ENCODE results near the gene NPAS4. TPM values are rescaled to one million over a fixed set of nuclear protein-coding genes. Genes with fewer than 3 reads are reported as not detected.

NPAS4 gene
- total RNA-seq, 1 donor from 2014 or later = not detected

DNA sequence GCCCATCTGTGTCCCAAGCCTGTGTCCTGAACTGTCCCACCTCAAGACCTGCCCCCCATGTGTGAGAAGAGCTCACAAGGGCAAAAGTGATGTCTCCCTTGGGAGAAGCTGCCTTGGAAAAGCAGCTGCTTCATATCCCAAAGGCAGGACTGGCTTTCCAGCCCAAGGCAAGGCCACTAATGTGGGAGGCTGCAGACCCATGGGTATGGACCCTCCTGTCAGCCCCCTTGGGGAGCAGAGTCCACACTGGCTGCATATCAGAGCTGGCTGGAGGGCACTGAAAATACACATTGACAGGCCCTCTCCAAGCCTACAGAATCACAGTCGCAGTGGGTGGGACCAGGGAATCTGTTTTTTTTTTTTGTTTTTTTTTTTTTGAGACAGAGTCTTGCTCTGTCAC, 48.6 kb downstream of the NPAS4 start:
- Mint-ChIP-seq H3K27ac (no peak overlapping the region), H3K27me3 (no peaks in the 10 kb centered on the region), H3K4me1 (peaks cover 21% of the 10 kb centered on the region), H3K4me3 (no peak overlapping the region), H3K9me3 (no peaks in the 10 kb centered on the region), H3K36me3 (ENCODE audit: low read depth) (peaks cover 13% of the 10 kb centered on the region)
- intact Hi-C loops (cut with micrococcal nuclease) = loop anchor here (5.0 kb wide), 1 partner anchor 148 kb away; the partner anchor contains the start of gene RBM14
- no peak for DNase-seq

DNA sequence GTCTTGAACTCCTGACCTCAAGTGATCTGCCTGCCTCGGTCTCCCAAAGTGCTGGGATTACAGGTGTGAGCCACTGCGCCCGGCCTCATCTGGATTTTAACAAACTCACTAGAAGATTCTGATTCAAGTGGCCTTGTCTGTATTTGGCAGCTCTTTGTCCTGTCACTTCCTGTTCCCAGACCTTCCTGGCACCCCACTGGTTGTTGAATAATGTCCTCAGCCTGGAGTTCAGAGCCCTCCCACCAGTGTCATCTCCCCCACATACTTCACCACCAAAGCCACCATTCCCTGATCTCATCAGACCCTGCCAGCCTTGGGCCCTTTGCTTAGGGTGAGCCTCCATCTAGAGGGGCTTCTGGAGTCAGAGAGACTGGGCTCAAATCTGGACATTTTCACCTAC, 49.2 kb downstream of the NPAS4 start:
- Mint-ChIP-seq H3K4me3 (no peak overlapping the region), H3K4me1 (peaks cover 21% of the 10 kb centered on the region), H3K27me3 (no peaks in the 10 kb centered on the region), H3K36me3 (ENCODE audit: low read depth) (peaks cover 13% of the 10 kb centered on the region), H3K9me3 (no peaks in the 10 kb centered on the region), H3K27ac (no peak overlapping the region)
- no peak for DNase-seq
- intact Hi-C loops (cut with micrococcal nuclease) = no loop called here

DNA sequence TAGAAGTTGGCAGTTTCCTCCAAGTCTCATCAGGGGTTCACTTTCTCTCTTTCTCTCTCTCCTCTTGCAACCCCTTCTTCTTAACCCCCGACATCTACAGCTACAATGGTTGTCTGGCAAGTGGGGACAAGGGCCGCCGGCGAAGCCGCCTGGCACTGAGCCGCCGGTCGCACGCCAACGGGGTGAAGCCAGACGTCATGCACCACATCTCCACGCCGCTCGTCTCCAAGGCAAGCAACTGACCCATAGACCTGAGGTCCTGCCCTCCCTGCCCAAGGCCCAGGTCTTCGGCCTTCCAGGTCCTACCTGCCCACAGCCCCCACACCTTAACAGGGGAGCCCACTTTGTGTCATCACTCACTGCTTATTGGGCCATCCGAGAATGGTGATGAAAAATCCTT, 50.3 kb downstream of the NPAS4 start:
- peaks cover 13% of the 10 kb centered on the region for H3K36me3 Mint-ChIP-seq (ENCODE audit: low read depth)
- H3K27me3 Mint-ChIP-seq = no peaks in the 10 kb centered on the region
- no peak overlapping the region for H3K27ac Mint-ChIP-seq
- intact Hi-C loops (cut with micrococcal nuclease) = no loop called here
- no peak for DNase-seq
- no peaks in the 10 kb centered on the region for H3K9me3 Mint-ChIP-seq
- no peak overlapping the region for H3K4me3 Mint-ChIP-seq
- peaks cover 18% of the 10 kb centered on the region for H3K4me1 Mint-ChIP-seq

DNA sequence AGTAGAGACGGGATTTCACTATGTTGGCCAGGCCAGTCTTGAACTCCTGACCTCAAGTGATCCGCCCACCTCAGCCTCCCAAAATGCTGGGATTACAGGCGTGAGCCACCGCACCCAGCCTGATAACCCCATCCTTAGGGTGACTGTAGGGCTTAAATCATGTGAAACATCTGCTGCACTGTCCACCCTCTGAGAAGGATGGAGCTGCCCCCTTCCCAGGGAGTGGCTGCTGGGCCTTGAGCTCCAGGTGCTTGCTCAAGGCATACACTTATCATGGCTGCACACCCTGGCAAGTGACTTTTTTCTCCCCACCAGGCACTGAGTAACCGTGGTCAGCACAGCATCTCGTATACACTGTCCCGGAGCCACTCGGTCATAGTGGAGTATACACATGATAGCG, 51.2 kb downstream of the NPAS4 start:
- Mint-ChIP-seq H3K27me3 (no peaks in the 10 kb centered on the region), H3K27ac (no peak overlapping the region), H3K36me3 (ENCODE audit: low read depth) (peaks cover 15% of the 10 kb centered on the region), H3K4me1 (peaks cover 14% of the 10 kb centered on the region), H3K4me3 (no peak overlapping the region), H3K9me3 (no peaks in the 10 kb centered on the region)
- no peak for DNase-seq
- intact Hi-C loops (cut with micrococcal nuclease) = no loop called here

DNA sequence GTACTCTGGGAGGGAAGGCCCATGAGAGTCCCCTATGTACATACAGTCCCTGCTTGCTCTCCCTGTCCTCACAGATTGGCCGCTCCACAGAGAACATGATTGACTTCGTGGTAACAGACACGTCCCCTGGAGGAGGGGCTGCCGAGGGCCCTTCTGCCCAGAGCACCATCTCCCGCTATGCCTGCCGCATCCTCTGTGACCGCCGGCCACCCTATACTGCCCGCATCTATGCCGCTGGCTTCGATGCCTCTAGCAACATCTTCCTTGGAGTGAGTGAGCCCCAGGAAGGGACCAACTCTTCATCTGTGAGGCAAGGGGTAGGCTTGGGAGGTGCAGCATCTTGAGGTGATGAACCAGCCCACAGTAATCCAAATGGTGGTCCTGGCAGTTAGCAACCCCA, 52.3 kb downstream of the NPAS4 start:
- Mint-ChIP-seq H3K36me3 (ENCODE audit: low read depth) (peaks cover 15% of the 10 kb centered on the region), H3K27ac (no peak overlapping the region), H3K4me1 (peaks cover 12% of the 10 kb centered on the region), H3K27me3 (no peaks in the 10 kb centered on the region), H3K4me3 (no peak overlapping the region), H3K9me3 (no peaks in the 10 kb centered on the region)
- intact Hi-C loops (cut with micrococcal nuclease) = no loop called here
- no peak for DNase-seq

DNA sequence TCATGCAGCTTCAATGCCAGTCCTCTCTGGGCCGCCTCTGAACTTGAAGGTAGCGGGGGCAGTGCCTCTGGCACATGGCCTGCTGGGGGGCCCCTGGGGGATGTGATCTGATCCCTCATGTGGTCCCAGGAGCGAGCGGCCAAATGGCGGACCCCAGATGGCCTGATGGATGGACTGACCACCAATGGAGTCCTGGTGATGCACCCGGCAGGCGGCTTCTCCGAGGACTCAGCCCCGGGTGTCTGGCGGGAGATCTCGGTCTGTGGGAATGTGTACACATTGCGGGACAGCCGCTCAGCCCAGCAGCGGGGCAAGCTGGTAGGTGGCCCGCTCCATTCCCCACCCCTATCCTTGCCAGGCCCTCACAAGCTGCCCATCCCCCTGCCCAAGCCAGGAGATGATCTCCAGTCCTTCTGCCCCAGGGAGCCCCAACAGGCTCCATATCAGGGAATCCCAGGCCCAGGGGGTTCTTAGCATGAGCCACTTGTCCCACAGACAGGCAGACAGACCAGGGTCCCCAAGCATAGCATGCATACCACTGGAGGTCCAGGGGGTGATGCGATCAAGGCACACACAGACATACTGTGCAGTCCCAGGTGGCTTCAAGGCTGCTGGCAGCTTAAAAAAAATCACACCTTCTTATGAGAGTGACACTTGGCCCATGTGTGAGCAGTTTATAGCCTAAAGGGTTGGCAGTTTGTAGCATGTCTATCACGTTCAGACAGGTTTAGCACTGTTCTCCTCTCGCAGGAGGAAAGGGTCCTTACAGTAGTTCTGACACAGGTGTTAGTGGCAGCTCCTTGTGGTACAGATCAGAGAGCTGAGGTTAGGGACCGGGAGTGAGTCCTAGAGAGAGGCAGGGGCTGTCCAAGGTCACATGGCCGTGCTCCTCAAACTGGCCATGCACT, 53.0 kb downstream of the NPAS4 start:
- intact Hi-C loops (cut with micrococcal nuclease) = no loop called here
- DNase-seq = no peak
- Mint-ChIP-seq H3K27ac (no peak overlapping the region), H3K4me1 (peaks cover 12% of the 10 kb centered on the region), H3K9me3 (no peaks in the 10 kb centered on the region), H3K36me3 (ENCODE audit: low read depth) (peaks cover 15% of the 10 kb centered on the region), H3K4me3 (no peak overlapping the region), H3K27me3 (no peaks in the 10 kb centered on the region)

DNA sequence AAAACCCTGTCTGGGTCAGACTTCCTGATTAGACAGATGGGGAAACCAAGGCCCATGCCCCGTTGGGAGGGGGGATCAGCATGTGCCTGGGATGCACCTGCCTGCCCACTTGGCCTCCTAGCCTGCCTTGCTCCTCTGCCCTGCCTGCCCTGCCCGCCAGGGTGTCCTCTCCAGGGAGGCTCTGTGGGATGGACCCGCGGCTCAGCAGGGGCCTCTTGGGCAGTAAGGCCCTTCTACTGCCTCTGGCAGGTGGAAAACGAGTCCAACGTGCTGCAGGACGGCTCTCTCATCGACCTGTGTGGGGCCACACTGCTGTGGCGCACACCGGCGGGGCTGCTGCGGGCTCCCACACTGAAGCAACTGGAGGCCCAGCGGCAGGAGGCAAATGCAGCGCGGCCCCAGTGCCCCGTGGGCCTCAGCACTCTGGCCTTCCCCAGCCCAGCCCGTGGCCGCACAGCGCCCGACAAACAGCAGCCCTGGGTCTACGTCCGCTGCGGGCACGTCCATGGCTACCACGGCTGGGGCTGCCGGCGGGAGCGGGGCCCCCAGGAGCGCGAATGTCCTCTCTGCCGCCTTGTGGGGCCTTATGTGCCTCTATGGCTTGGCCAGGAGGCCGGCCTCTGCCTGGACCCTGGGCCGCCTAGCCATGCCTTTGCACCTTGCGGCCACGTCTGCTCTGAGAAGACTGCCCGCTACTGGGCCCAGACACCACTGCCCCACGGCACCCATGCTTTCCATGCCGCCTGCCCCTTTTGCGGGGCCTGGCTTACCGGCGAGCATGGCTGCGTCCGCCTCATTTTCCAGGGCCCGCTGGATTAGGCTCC, 54.7 kb downstream of the NPAS4 start:
- H3K9me3 Mint-ChIP-seq = no peaks in the 10 kb centered on the region
- no peak overlapping the region for H3K27ac Mint-ChIP-seq
- H3K36me3 Mint-ChIP-seq (ENCODE audit: low read depth) = peaks cover 12% of the 10 kb centered on the region
- H3K4me1 Mint-ChIP-seq = peaks cover 16% of the 10 kb centered on the region
- intact Hi-C loops (cut with micrococcal nuclease) = no loop called here
- H3K27me3 Mint-ChIP-seq = no peaks in the 10 kb centered on the region
- no peak overlapping the region for H3K4me3 Mint-ChIP-seq
- no peak for DNase-seq

Other genes starting within 250 kb of the NPAS4 start
- gene KLC2, start 163.3 kb upstream of the NPAS4 start, total RNA-seq = 56.6 and 57.0 TPM in 2 replicates
- gene RAB1B, start 152.4 kb upstream of the NPAS4 start, total RNA-seq = 117 and 123 TPM in 2 replicates
- gene CNIH2, start 142.9 kb upstream of the NPAS4 start, total RNA-seq = 1.0 and 2.7 TPM in 2 replicates
- gene YIF1A, start 131.9 kb upstream of the NPAS4 start, total RNA-seq = 108 and 119 TPM in 2 replicates
- gene TMEM151A, start 129.1 kb upstream of the NPAS4 start, total RNA-seq = not detected in 2 replicates
- gene CD248, start 104.0 kb upstream of the NPAS4 start, total RNA-seq = not detected in 2 replicates
- gene RIN1, start 84.6 kb upstream of the NPAS4 start, total RNA-seq = 0.99 and 1.1 TPM in 2 replicates
- gene BRMS1, start 75.9 kb upstream of the NPAS4 start, total RNA-seq = 55.6 and 58.4 TPM in 2 replicates
- 10.8 and 11.1 TPM in 2 replicates for gene B4GAT1, start 73.4 kb upstream of the NPAS4 start, total RNA-seq
- 17.4 and 18.9 TPM in 2 replicates for gene SLC29A2, start 49.3 kb upstream of the NPAS4 start, total RNA-seq
- 102 TPM in 2 replicates for gene MRPL11, start 17.8 kb downstream of the NPAS4 start, total RNA-seq
- gene PELI3, start 45.9 kb downstream of the NPAS4 start, total RNA-seq = 16.1 and 18.3 TPM in 2 replicates
- 97.1 and 106 TPM in 2 replicates for gene DPP3, start 59.4 kb downstream of the NPAS4 start, total RNA-seq
- gene BBS1, start 89.6 kb downstream of the NPAS4 start, total RNA-seq = 17.6 and 18.3 TPM in 2 replicates
- gene ZDHHC24, start 125.0 kb downstream of the NPAS4 start, total RNA-seq = 12.2 and 13.9 TPM in 2 replicates
- 0.07 TPM in 2 replicates for gene ACTN3, start 125.9 kb downstream of the NPAS4 start, total RNA-seq
- gene CTSF, start 147.6 kb downstream of the NPAS4 start, total RNA-seq = 0.68 and 1.2 TPM in 2 replicates
- 0.19 and 0.21 TPM in 2 replicates for gene CCDC87, start 172.0 kb downstream of the NPAS4 start, total RNA-seq
- gene CCS, start 172.2 kb downstream of the NPAS4 start, total RNA-seq = 28.3 and 31.4 TPM in 2 replicates
- 209 and 214 TPM in 2 replicates for gene RBM14, start 195.6 kb downstream of the NPAS4 start, total RNA-seq
- 109 and 133 TPM in 2 replicates for gene RBM4, start 217.7 kb downstream of the NPAS4 start, total RNA-seq